HG03460 (cell line): Measurements from ENCODE around the gene PPP2R3A.
A peak's percentile ranks its signal among the peaks of the same experiment; 100 is the strongest.
"Not testable (repeated sequence)": the region's sequence is repeated elsewhere in the genome, so short reads cannot be mapped to it uniquely, and the experiment has no call there.

Experiments
- ATAC-seq: cut with Tn5 transposase; IDR thresholded peaks from one replicate; pipeline ENCODE4 v1.9.1; 2021; ENCODE audit not compliant: unreplicated experiment

PPP2R3A gene

DNA sequence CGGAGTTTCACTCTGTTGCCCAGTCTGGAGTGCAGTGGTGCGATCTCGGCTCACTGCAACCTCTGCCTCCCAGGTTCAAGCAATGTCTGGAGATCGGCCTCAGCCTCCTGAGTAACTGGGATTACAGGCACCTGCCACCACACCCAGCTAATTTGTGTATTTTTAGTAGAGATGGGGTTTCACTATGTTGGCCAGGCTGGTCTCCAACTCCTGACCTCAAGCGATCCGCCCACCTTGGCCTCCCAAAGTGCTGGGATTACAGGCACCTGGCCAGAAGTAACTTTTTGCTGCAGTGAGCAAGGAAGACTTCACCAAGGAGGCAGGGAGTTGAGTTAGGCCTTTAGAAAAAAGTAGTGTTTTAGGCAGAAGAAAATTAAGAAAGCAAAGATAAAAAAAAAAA is 226.7 kb downstream of the PPP2R3A start:
- not testable (repeated sequence) for ATAC-seq

- ATAC-seq, result no peak
Measured at GRCh38 chr3:136192831-136193230, 227.3 kb downstream of the PPP2R3A start.

- no peak for ATAC-seq
Measured at GRCh38 chr3:136193278-136194054, 227.9 kb downstream of the PPP2R3A start.

GRCh38 chr3:136194409-136195257 is 229.1 kb downstream of the PPP2R3A start:
- ATAC-seq, result no peak

GRCh38 chr3:136195258-136196063 is 229.9 kb downstream of the PPP2R3A start:
- peak; percentile 32 for ATAC-seq

DNA sequence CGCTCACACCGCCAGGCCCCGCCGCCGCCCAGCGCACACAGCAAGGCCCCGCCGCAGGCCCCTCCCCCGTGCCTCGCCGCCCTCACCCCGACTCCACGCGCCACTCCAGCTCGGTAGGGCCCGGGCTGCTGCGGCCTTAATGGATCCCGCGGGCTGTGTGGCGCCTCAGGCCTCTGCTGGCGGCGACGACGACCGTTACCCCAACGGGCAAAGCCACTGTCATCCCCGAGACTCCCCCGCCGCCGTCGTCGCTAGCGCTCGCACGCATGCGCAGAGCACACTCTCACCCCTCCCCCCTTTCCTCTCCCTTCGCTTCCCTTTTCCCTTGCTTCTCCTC is 230.5 kb downstream of the PPP2R3A start, which contains the start of gene MSL2:
Gene MSL2, minus strand, starts transcription at position 272 of the 337 bp plus-strand sequence. CDS start 1,222 bp downstream, outside the sequence.
- no peak for ATAC-seq

- ATAC-seq, result peak; percentile 62
Measured at GRCh38 chr3:136196401-136197158, 231.1 kb downstream of the PPP2R3A start.

DNA sequence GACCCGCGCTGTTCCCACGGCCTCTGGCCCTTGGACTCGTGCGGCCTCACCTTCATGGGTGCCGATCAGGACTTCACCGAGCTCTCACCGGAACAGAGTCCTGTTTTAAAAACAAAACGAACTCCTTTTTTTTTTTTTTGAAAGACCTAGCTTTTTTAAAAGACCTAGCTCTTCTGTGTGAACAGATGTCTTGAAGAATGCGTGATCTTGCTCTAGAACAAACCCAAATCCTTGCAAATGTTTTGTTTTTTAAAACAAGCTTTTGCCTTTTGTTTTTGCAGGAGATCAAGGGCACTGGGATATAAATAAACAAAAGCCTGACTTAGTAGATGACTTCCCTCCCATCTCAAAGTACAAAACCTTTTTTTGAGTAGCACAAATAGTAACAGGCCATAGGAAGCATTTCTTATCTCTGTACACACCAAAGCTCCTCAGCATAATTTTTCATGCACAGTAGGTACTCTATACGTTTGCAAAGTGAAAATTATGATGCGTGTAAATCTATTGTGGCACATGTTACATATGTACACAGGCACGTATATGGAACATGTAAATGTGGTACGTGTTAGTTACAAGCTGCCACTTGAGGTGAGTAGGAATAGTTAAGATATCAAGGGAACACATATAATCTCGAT is 231.7 kb downstream of the PPP2R3A start:
- no peak for ATAC-seq
